Astrocyte (in vitro differentiated cells and primary cell): Measurements from ENCODE around the gene TTC12. TPM values are rescaled to one million over a fixed set of nuclear protein-coding genes. Genes with fewer than 3 reads are reported as not detected.

Source experiments
- DNase-seq: peaks from one replicate; pipeline ENCODE4 v3.0.0-alpha.2; 2010; ENCODE audit warnings: low read depth
- FAIRE-seq: peaks from 2 replicates; lab custom pipeline; 2011; peaks lifted over from hg19 to GRCh38; lab: Jason Lieb, UNC
- H2AFZ ChIP-seq: 2 replicates; pipeline ENCODE4 v1.6.0; 2012; ENCODE audit warnings: low read depth, low read length, inconsistent platforms
- H3K27ac ChIP-seq: 2 replicates; pipeline ENCODE4 v1.5.1; 2011; ENCODE audit warnings: low read depth, low read length, inconsistent platforms
- H3K27me3 ChIP-seq: 2 replicates; pipeline ENCODE4 v1.6.0; 2011; ENCODE audit warnings: low read length, inconsistent platforms; ENCODE audit not compliant: insufficient read depth
- H3K36me3 ChIP-seq: 2 replicates; pipeline ENCODE4 v1.5.1; 2011; ENCODE audit warnings: low read length, inconsistent platforms; ENCODE audit not compliant: insufficient read depth
- H3K4me1 ChIP-seq: 2 replicates; pipeline ENCODE4 v1.5.1; 2011; ENCODE audit warnings: low read length, inconsistent platforms; ENCODE audit not compliant: insufficient read depth
- H3K4me2 ChIP-seq: 2 replicates; pipeline ENCODE4 v1.6.0; 2012; ENCODE audit warnings: low read length, inconsistent platforms
- H3K4me3 ChIP-seq: 2 replicates; pipeline ENCODE4 v1.5.1; 2011; ENCODE audit warnings: low read depth, mild to moderate bottlenecking, low read length, inconsistent platforms; ENCODE audit not compliant: insufficient read depth
- H3K79me2 ChIP-seq: 2 replicates; pipeline ENCODE4 v1.6.0; 2012; ENCODE audit warnings: mild to moderate bottlenecking, low read length, inconsistent platforms; ENCODE audit not compliant: insufficient read depth
- H3K9ac ChIP-seq: 2 replicates; pipeline ENCODE4 v1.6.0; 2012; ENCODE audit warnings: mild to moderate bottlenecking, low read length, inconsistent platforms
- H3K9me3 ChIP-seq: 2 replicates; pipeline ENCODE4 v1.5.1; 2012; ENCODE audit warnings: low read depth, mild to moderate bottlenecking, low read length, inconsistent platforms; ENCODE audit not compliant: insufficient read depth
- H4K20me1 ChIP-seq: 2 replicates; pipeline ENCODE4 v1.6.0; 2012; ENCODE audit warnings: low read length, inconsistent platforms; ENCODE audit not compliant: insufficient read depth
- H3K27ac Mint-ChIP-seq: one replicate; pipeline ENCODE4 v1.8.0; 2021; ENCODE audit warnings: mild to moderate bottlenecking, mixed read lengths; ENCODE audit not compliant: unreplicated experiment
- H3K27me3 Mint-ChIP-seq: one replicate; pipeline ENCODE4 v1.8.0; 2021; ENCODE audit warnings: low read depth, mixed read lengths; ENCODE audit not compliant: unreplicated experiment
- H3K36me3 Mint-ChIP-seq: one replicate; pipeline ENCODE4 v1.8.0; 2021; ENCODE audit warnings: low read depth, mixed read lengths; ENCODE audit not compliant: unreplicated experiment
- H3K4me1 Mint-ChIP-seq: one replicate; pipeline ENCODE4 v1.8.0; 2021; ENCODE audit warnings: low read depth, mixed read lengths; ENCODE audit not compliant: unreplicated experiment
- H3K4me3 Mint-ChIP-seq: one replicate; pipeline ENCODE4 v1.8.0; 2021; ENCODE audit warnings: mild to moderate bottlenecking, moderate library complexity, mixed read lengths; ENCODE audit not compliant: unreplicated experiment
- H3K9me3 Mint-ChIP-seq: one replicate; pipeline ENCODE4 v1.8.0; 2021; ENCODE audit warnings: mild to moderate bottlenecking, mixed read lengths; ENCODE audit not compliant: unreplicated experiment
- CTCF ChIP-seq: IDR thresholded peaks from 2 replicates; pipeline ENCODE4 v1.5.1; 2011; ENCODE audit warnings: low read depth, mild to moderate bottlenecking, inconsistent platforms, low read length, moderate library complexity; ENCODE audit not compliant: insufficient read depth
- EZH2 ChIP-seq: IDR thresholded peaks from 2 replicates; pipeline ENCODE4 v1.6.1; 2012; ENCODE audit warnings: mild to moderate bottlenecking, low read length, inconsistent platforms; ENCODE audit not compliant: insufficient read depth
- total RNA-seq: library from RNA; stranded (reverse); gene quantifications from 2 replicates; pipeline ENCODE4 v1.2.1, GENCODE V29; 2021

Gene TTC12
- total RNA-seq, 1 donor from 2014 or later, result 9.4 TPM

GRCh38 chr11:113339929-113340589 is 25.7 kb downstream of the TTC12 start:
- H3K27me3 Mint-ChIP-seq, result no peaks in the 10 kb centered on the region
- H3K4me1 Mint-ChIP-seq, result no peaks in the 10 kb centered on the region
- Histone ChIP-seq H3K4me2 (no peak overlapping the region), H3K27ac (no peak overlapping the region), H2AFZ (no peak overlapping the region), H3K27me3 (no peaks in the 10 kb centered on the region), H3K9me3 (no peaks in the 10 kb centered on the region), H4K20me1 (no peaks in the 10 kb centered on the region), H3K9ac (no peak overlapping the region), H3K4me3 (no peak overlapping the region), H3K79me2 (no peaks in the 10 kb centered on the region), H3K36me3 (no peaks in the 10 kb centered on the region), H3K4me1 (no peaks in the 10 kb centered on the region)
- H3K9me3 Mint-ChIP-seq, result no peaks in the 10 kb centered on the region
- no peak overlapping the region for H3K4me3 Mint-ChIP-seq
- FAIRE-seq (no peak), DNase-seq (no peak)
- TF ChIP-seq EZH2 (no peak), CTCF (no peak)
- H3K36me3 Mint-ChIP-seq, result peaks cover 8% of the 10 kb centered on the region
- no peak overlapping the region for H3K27ac Mint-ChIP-seq

DNA sequence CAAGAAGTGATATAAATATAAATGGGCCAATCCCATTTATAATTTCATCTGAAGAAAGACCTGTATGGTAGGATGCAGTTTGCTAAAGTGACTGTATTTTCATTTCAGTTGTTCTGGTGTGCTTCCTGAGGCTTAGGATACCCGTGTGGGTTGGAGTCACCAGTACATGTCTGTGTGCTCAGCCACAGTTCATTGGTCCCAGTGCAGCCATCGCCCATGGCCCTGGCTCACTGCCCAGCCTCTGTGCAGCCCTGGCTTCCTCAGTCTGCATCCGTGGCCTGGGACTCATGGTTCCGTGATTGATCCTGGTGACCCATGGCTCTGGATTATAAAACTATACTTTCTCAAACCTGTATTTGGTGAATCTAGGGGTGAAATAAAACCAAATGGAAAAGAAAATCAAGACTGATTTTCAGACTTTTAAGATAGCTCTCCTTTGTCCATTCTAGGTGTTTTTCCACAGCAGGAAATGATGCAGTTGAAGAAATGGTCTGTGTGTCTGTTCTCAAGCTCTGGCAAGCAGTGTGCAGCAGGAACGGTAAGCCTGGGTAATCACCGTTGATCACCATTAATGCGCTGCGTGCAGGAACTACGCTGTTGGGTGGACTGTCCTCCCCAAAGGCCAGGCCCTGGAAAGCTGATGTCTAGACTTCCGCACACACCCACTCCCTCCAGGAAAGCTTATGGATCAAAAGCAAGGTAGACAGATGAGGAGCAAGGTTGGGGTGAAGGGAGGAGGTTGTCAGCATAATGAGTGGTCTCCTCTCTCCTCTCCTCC is 27.2 kb downstream of the TTC12 start:
- no peak overlapping the region for H3K9ac ChIP-seq
- H3K36me3 ChIP-seq, result no peaks in the 10 kb centered on the region
- no peaks in the 10 kb centered on the region for H3K9me3 ChIP-seq
- H2AFZ ChIP-seq, result no peak overlapping the region
- no peaks in the 10 kb centered on the region for H3K79me2 ChIP-seq
- H3K9me3 Mint-ChIP-seq, result no peaks in the 10 kb centered on the region
- no peaks in the 10 kb centered on the region for H3K27me3 ChIP-seq
- no peak for DNase-seq
- H3K4me2 ChIP-seq, result no peak overlapping the region
- H3K4me1 Mint-ChIP-seq, result no peaks in the 10 kb centered on the region
- H3K4me1 ChIP-seq, result no peaks in the 10 kb centered on the region
- no peak overlapping the region for H3K27ac ChIP-seq
- H4K20me1 ChIP-seq, result no peaks in the 10 kb centered on the region
- H3K27me3 Mint-ChIP-seq, result no peaks in the 10 kb centered on the region
- TF ChIP-seq EZH2 (no peak), CTCF (no peak)
- peaks cover 8% of the 10 kb centered on the region for H3K36me3 Mint-ChIP-seq
- FAIRE-seq, result no peak
- H3K4me3 ChIP-seq, result no peak overlapping the region
- no peak overlapping the region for H3K27ac Mint-ChIP-seq
- H3K4me3 Mint-ChIP-seq, result no peak overlapping the region

- no peak overlapping the region for H3K4me2 ChIP-seq
- H3K9me3 ChIP-seq, result no peaks in the 10 kb centered on the region
- H4K20me1 ChIP-seq, result no peaks in the 10 kb centered on the region
- H3K27ac ChIP-seq, result no peak overlapping the region
- peak; percentile 3 for DNase-seq
- no peaks in the 10 kb centered on the region for H3K36me3 ChIP-seq
- peaks cover 3% of the 10 kb centered on the region for H3K27me3 Mint-ChIP-seq
- TF ChIP-seq EZH2, result no peak
- no peak for TF ChIP-seq CTCF
- no peak overlapping the region for H3K27ac Mint-ChIP-seq
- no peak overlapping the region for H2AFZ ChIP-seq
- no peak overlapping the region for H3K9ac ChIP-seq
- no peaks in the 10 kb centered on the region for H3K79me2 ChIP-seq
- no peaks in the 10 kb centered on the region for H3K27me3 ChIP-seq
- H3K9me3 Mint-ChIP-seq, result no peaks in the 10 kb centered on the region
- no peak for FAIRE-seq
- no peaks in the 10 kb centered on the region for H3K4me1 Mint-ChIP-seq
- no peak overlapping the region for H3K4me3 Mint-ChIP-seq
- H3K36me3 Mint-ChIP-seq, result peaks cover 9% of the 10 kb centered on the region
- no peaks in the 10 kb centered on the region for H3K4me1 ChIP-seq
- H3K4me3 ChIP-seq, result no peak overlapping the region
Measured at GRCh38 chr11:113345978-113346377, 31.6 kb downstream of the TTC12 start.
